Vagina (tissue), 2 donors: ENCODE results near the gene APOL4.

Experiments used
- CTCF ChIP-seq, 3 experiments: fragments of 450-650 bp in 2 of 3; fragments of 200-600 bp in 1 of 3; sonication (generic) in 1 of 3; IDR thresholded peaks; one replicate each; pipeline ENCODE4 v1.5.1; 2017 to 2019; ENCODE audit warnings: antibody characterized with exemption in 3 of 3, mild to moderate bottlenecking in 2 of 3, moderate library complexity in 2 of 3
- POLR2A ChIP-seq, 2 donors: fragments of 450-650 bp; IDR thresholded peaks; one replicate each; pipeline ENCODE4 v1.6.1; 2017; ENCODE audit warnings: antibody characterized with exemption in 2 of 2, mild to moderate bottlenecking in 2 of 2, moderate library complexity in 2 of 2
- POLR2AphosphoS5 ChIP-seq, 2 donors: sonication (generic); formaldehyde crosslinking; IDR thresholded peaks; one replicate each; pipeline ENCODE4 v1.9.0; 2017; ENCODE audit warnings: antibody characterized with exemption in 2 of 2, mild to moderate bottlenecking in 2 of 2, low read depth in 1 of 2; ENCODE audit not compliant: insufficient read depth in 1 of 2

DNA sequence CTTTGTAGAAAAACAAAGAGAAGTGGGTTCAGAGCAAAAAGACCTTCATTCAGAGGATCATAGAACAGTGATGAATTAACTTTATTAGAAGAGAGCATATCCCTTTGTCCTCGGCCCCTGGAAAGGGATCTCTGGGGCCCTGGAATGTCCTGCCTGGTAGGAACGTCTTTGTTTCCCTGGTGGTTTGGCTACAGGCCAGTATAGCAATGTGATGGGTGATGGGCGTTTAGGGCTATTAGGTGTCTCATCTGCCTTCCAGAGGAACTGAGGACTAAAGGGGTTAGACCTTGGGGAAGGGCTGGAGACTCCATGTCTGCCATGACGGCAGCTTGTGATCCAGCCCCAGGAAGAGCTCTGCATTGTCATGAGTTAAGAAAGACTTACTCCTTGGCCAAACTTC lies 9.1 kb downstream of the APOL4 start:
- no peak for TF ChIP-seq CTCF (IDR thresholded peaks at IDR 0.05)
- TF ChIP-seq POLR2A (IDR thresholded peaks at IDR 0.05) = no peak
- TF ChIP-seq POLR2AphosphoS5 (IDR thresholded peaks at IDR 0.05; ENCODE audit: insufficient read depth in 1 of 2, low read depth in 1 of 2) = no peak
